H1 (cell line): Measurements from ENCODE around the gene EFHC1. TPM values are rescaled to one million over a fixed set of nuclear protein-coding genes. Genes with fewer than 3 reads are reported as not detected.

Experiments used
- CTCF ChIA-PET: fragments of 300-600 bp; sonication (Branson Sonifier 250); formaldehyde crosslinking; loops from one replicate; lab custom pipeline; 2021; ENCODE audit not compliant: partially characterized antibody; lab: Charles Lee
- POLR2A ChIA-PET: fragments of 300-600 bp; sonication (Branson Sonifier 250); formaldehyde crosslinking; loops from one replicate; lab custom pipeline; 2021; ENCODE audit warnings: inconsistent platforms; ENCODE audit not compliant: partially characterized antibody; lab: Charles Lee
- DNase-seq, 2 experiments: peaks; one replicate each; pipeline versions ENCODE4 v3.0.0 to v3.0.0-alpha.2; 2010 to 2022; ENCODE audit warnings: low spot score in 2 of 2, low read depth in 1 of 2, mixed read lengths in 1 of 2
- FAIRE-seq: peaks from 2 replicates; lab custom pipeline; 2011; peaks lifted over from hg19 to GRCh38; lab: Jason Lieb, UNC
- H2AFZ ChIP-seq: 2 replicates; pipeline ENCODE4 v1.8.1; 2012; ENCODE audit warnings: low read length, inconsistent platforms
- H2AK5ac ChIP-seq: 2 replicates; pipeline ENCODE4 v1.6.1; 2013; ENCODE audit warnings: low read depth, low read length
- H2BK120ac ChIP-seq: replicated peaks from 2 replicates; pipeline ENCODE3; 2013; ENCODE audit warnings: low read depth, low read length, inconsistent platforms
- H2BK12ac ChIP-seq: 2 replicates; pipeline ENCODE4 v1.6.1; 2013; ENCODE audit warnings: low read depth, low read length
- H2BK15ac ChIP-seq: 2 replicates; pipeline ENCODE4 v1.6.1; 2013; ENCODE audit warnings: low read length
- H2BK20ac ChIP-seq: 2 replicates; pipeline ENCODE4 v1.6.1; 2013; ENCODE audit warnings: low read length
- H2BK5ac ChIP-seq: 2 replicates; pipeline ENCODE4 v1.6.1; 2013; ENCODE audit warnings: low read depth, low read length
- H3K14ac ChIP-seq: 2 replicates; pipeline ENCODE4 v1.6.1; 2013; ENCODE audit warnings: inconsistent platforms; ENCODE audit not compliant: insufficient read length
- H3K18ac ChIP-seq: 2 replicates; pipeline ENCODE4 v1.6.1; 2013; ENCODE audit warnings: low read length; ENCODE audit errors: extremely low read depth
- H3K23ac ChIP-seq: 2 replicates; pipeline ENCODE4 v1.6.1; 2013; ENCODE audit warnings: inconsistent platforms; ENCODE audit not compliant: insufficient read length
- H3K23me2 ChIP-seq: 2 replicates; pipeline ENCODE4 v1.6.1; 2013; ENCODE audit warnings: low read depth, low read length
- H3K27ac ChIP-seq: 2 replicates; pipeline ENCODE4 v1.6.1; 2011; ENCODE audit warnings: low read depth, low read length, inconsistent platforms
- H3K27me3 ChIP-seq, 4 experiments: replicated peaks in 1 of 4; 1 replicate in 1 of 4; 2 replicates in 3 of 4; pipeline versions ENCODE4 v1.6.1 to v1.8.1; 2011 to 2013; ENCODE audit warnings: low read length in 3 of 4, mild to moderate bottlenecking in 3 of 4, inconsistent platforms in 2 of 4, mixed read lengths in 2 of 4, moderate library complexity in 1 of 4; ENCODE audit not compliant: control insufficient read depth in 3 of 4, insufficient read depth in 3 of 4; ENCODE audit errors: extremely low read depth in 1 of 4
- H3K36me3 ChIP-seq, 4 experiments: 2 replicates each; pipeline versions ENCODE4 v1.6.1 to v1.8.1; 2011 to 2013; ENCODE audit warnings: mild to moderate bottlenecking in 4 of 4, low read length in 3 of 4, moderate library complexity in 2 of 4, control low read depth in 1 of 4, inconsistent platforms in 1 of 4; ENCODE audit not compliant: insufficient read depth in 4 of 4, control insufficient read depth in 2 of 4
- H3K4ac ChIP-seq: replicated peaks from 2 replicates; pipeline ENCODE3; 2013; ENCODE audit warnings: low read length, low read depth, mixed read lengths, inconsistent platforms; ENCODE audit not compliant: insufficient read length
- H3K4me1 ChIP-seq, 4 experiments: replicated peaks in 1 of 4; 1 replicate in 1 of 4; 2 replicates in 3 of 4; pipeline versions ENCODE4 v1.6.1 to v1.8.1; 2011 to 2013; ENCODE audit warnings: low read length in 3 of 4, inconsistent platforms in 2 of 4, mixed read lengths in 1 of 4; ENCODE audit not compliant: insufficient read depth in 4 of 4, control insufficient read depth in 3 of 4
- H3K4me2 ChIP-seq, 2 experiments: 2 replicates each; pipeline versions ENCODE4 v1.6.1 to v1.8.1; 2011 to 2013; ENCODE audit warnings: low read depth in 2 of 2, low read length in 2 of 2, control low read depth in 1 of 2, inconsistent platforms in 1 of 2, mild to moderate bottlenecking in 1 of 2; ENCODE audit not compliant: insufficient read depth in 1 of 2
- H3K4me3 ChIP-seq, 4 experiments: fragments of 200-600, 300-600 bp in 1 of 4; sonication (generic), shearing (Covaris generic), sonication (Bioruptor Twin) in 1 of 4; 2 replicates each; pipeline versions ENCODE4 v1.5.1 to v1.8.1; 2011 to 2016; ENCODE audit warnings: low read length in 4 of 4, low read depth in 3 of 4, control low read depth in 2 of 4, inconsistent platforms in 2 of 4, mild to moderate bottlenecking in 2 of 4, mixed read lengths in 1 of 4, moderate library complexity in 1 of 4; ENCODE audit not compliant: insufficient read depth in 2 of 4; ENCODE audit errors: extremely low read depth in 1 of 4
- H3K56ac ChIP-seq: replicated peaks from 2 replicates; pipeline ENCODE3; 2013; ENCODE audit warnings: low read depth, mild to moderate bottlenecking, mixed read lengths, low read length, inconsistent platforms; ENCODE audit not compliant: insufficient read length
- H3K79me1 ChIP-seq: 2 replicates; pipeline ENCODE4 v1.6.1; 2013; ENCODE audit warnings: low read depth, low read length, control low read depth
- H3K79me2 ChIP-seq, 2 experiments: 2 replicates each; pipeline versions ENCODE4 v1.6.1 to v1.8.1; 2012 to 2013; ENCODE audit warnings: low read length in 2 of 2, mild to moderate bottlenecking in 2 of 2, inconsistent platforms in 1 of 2; ENCODE audit not compliant: insufficient read depth in 2 of 2, control insufficient read depth in 1 of 2
- H3K9ac ChIP-seq, 4 experiments: replicated peaks in 1 of 4; 1 replicate in 1 of 4; 2 replicates in 3 of 4; pipeline versions ENCODE4 v1.6.1 to v1.8.1; 2011 to 2013; ENCODE audit warnings: low read depth in 3 of 4, low read length in 3 of 4, control low read depth in 2 of 4, mild to moderate bottlenecking in 2 of 4, moderate library complexity in 2 of 4, inconsistent platforms in 1 of 4; ENCODE audit errors: extremely low read depth in 1 of 4
- H3K9me3 ChIP-seq, 2 experiments: 2 replicates each; pipeline versions ENCODE4 v1.6.1 to v1.8.1; 2012 to 2013; ENCODE audit warnings: mild to moderate bottlenecking in 2 of 2, moderate library complexity in 2 of 2, control low read depth in 1 of 2, inconsistent platforms in 1 of 2, low read depth in 1 of 2, low read length in 1 of 2, mixed read lengths in 1 of 2; ENCODE audit not compliant: insufficient read depth in 2 of 2
- H4K20me1 ChIP-seq, 2 experiments: replicated peaks in 1 of 2; 2 replicates each; pipeline versions ENCODE3 to v1.8.1; 2011 to 2013; ENCODE audit warnings: inconsistent platforms in 2 of 2, low read length in 2 of 2, mild to moderate bottlenecking in 1 of 2; ENCODE audit not compliant: insufficient read depth in 2 of 2, control insufficient read depth in 1 of 2
- H4K5ac ChIP-seq: 2 replicates; pipeline ENCODE4 v1.6.1; 2013; ENCODE audit warnings: low read length, low read depth, mixed read lengths, inconsistent platforms; ENCODE audit not compliant: insufficient read length
- H4K8ac ChIP-seq: 2 replicates; pipeline ENCODE4 v1.8.0; 2013; ENCODE audit warnings: mild to moderate bottlenecking, moderate library complexity, low read length, inconsistent platforms; ENCODE audit not compliant: insufficient read depth; ENCODE audit errors: extremely low read depth
- H4K91ac ChIP-seq: replicated peaks from 2 replicates; pipeline ENCODE3; 2013; ENCODE audit warnings: low read length, mixed read lengths, inconsistent platforms; ENCODE audit not compliant: insufficient read length
- EGR1 ChIP-seq: IDR thresholded peaks from 2 replicates; pipeline ENCODE4 v1.6.1; 2011; ENCODE audit warnings: low read depth, low read length, borderline replicate concordance
- MAFK ChIP-seq: IDR thresholded peaks from 2 replicates; pipeline ENCODE4 v1.6.1; 2012; ENCODE audit warnings: low read depth, mild to moderate bottlenecking, improper control_type of control experiment, low read length
- POU5F1 ChIP-seq: IDR thresholded peaks from 2 replicates; pipeline ENCODE4 v1.6.1; 2011; ENCODE audit warnings: low read depth, mild to moderate bottlenecking, low read length, moderate library complexity
- RAD21 ChIP-seq, 2 experiments: IDR thresholded peaks in 1 of 2; conservative IDR thresholded peaks in 1 of 2; 2 replicates each; pipeline ENCODE4 v1.6.1; 2011; ENCODE audit warnings: low read depth in 2 of 2, low read length in 2 of 2, improper control_type of control experiment in 1 of 2, inconsistent platforms in 1 of 2, mild to moderate bottlenecking in 1 of 2, moderate library complexity in 1 of 2
- SIRT6 ChIP-seq: IDR thresholded peaks from one replicate; pipeline ENCODE4 v1.7.1; 2012; ENCODE audit warnings: low read length, inconsistent platforms
- TCF12 ChIP-seq: IDR thresholded peaks from 2 replicates; pipeline ENCODE4 v1.6.1; 2011; ENCODE audit warnings: low read depth, mild to moderate bottlenecking, low read length
- WGBS, 2 experiments: shearing (Covaris generic) in 1 of 2; methylation state at CpG; one replicate each; pipeline versions ENCODE4 v1.1.6 to v1.1.7; 2013 to 2015; ENCODE audit warnings: low lambda C conversion rate in 2 of 2, mixed read lengths in 2 of 2, inconsistent platforms in 1 of 2, low coverage in 1 of 2, missing lambda C conversion rate in 1 of 2; ENCODE audit not compliant: insufficient replicate concordance in 2 of 2, insufficient coverage in 1 of 2, insufficient read length in 1 of 2; ENCODE audit errors: extremely low coverage in 1 of 2, missing lambda C conversion rate in 1 of 2; 5-methylcytosine and 5-hydroxymethylcytosine counted together
- polyA plus RNA-seq, 7 experiments: library from polyadenylated mRNA; depleted of rRNA in 3 of 7; stranded (reverse) in 5 of 7; unstranded in 2 of 7; fragments of >200 nt in 5 of 7; fragments of 200-250 nt in 2 of 7; gene quantifications; 1 replicate in 5 of 7; 2 replicates in 1 of 7; 4 replicates in 1 of 7; pipeline versions ENCODE4 v1.2.1 to v1.2.3, GENCODE V29; 2011 to 2013; ENCODE audit warnings: missing spikeins in 2 of 7, mixed read lengths in 2 of 7
- total RNA-seq: library from RNA; stranded (reverse); fragmentation: NEBNext Ultra II Directional; extraction: Animal tissue kit (Norgen Biotek cat#: 25700); gene quantifications from 2 replicates; pipeline ENCODE4 v1.2.1, GENCODE V29; 2021

EFHC1 gene
- total and polyA plus RNA-seq, 2 of the 8 experiments (the other 6 are each of a cell fraction or from before 2014, with no cell fraction given): 10.5 to 16.4 TPM

- H3K9ac ChIP-seq: no peak overlapping the region
- H2AK5ac ChIP-seq: no peak overlapping the region
- TF ChIP-seq POU5F1 (no peak), EGR1 (no peak), TCF12 (no peak), RAD21 (IDR thresholded peaks at IDR 0.05 in 1 of 2, conservative IDR thresholded peaks at IDR 0.05 in 1 of 2; ENCODE audit: low read depth in 2 of 2, low read length in 2 of 2) (no peak), MAFK (no peak), SIRT6 (no peak)
- 90% methylated on average over 24 of the region's 24 CpGs; no CpG with 5 or more reads in 1 of the 2 experiments for WGBS, 2 experiments
- no peaks in the 10 kb centered on the region for H3K9me3 ChIP-seq
- no peak overlapping the region; the same call in 1 of the 2 replicates for H3K27ac ChIP-seq
- H2BK5ac ChIP-seq: no peak overlapping the region; the same call in 1 of the 2 replicates
- CTCF ChIA-PET: interaction anchor here (0.5 to 1.7 kb wide), 13 partner anchors 10 to 148 kb away, joined by 3 to 8 read pairs (median 3); no protein-coding TSS in a partner anchor
- H4K8ac ChIP-seq: no peak overlapping the region; the same call in 1 of the 2 replicates
- H3K4me3 ChIP-seq: no peak overlapping the region
- POLR2A ChIA-PET: interaction anchor here (1.0 to 1.2 kb wide), 2 partner anchors 83 to 89 kb away, joined by 3 read pairs; no protein-coding TSS in a partner anchor
- no peak overlapping the region for H3K14ac ChIP-seq
- no peak overlapping the region for H4K91ac ChIP-seq
- no peak for DNase-seq
- H2BK15ac ChIP-seq: no peak overlapping the region
- H3K36me3 ChIP-seq: peaks cover 0 to 26% (median 3%) of the 10 kb centered on the region in 4 experiments; a peak in 4 of 8 replicates
- no peak overlapping the region for H2BK120ac ChIP-seq
- no peak overlapping the region for H3K4ac ChIP-seq
- H3K79me2 ChIP-seq: no peaks in the 10 kb centered on the region
- FAIRE-seq: no peak
- no peak overlapping the region for H3K56ac ChIP-seq
- H4K20me1 ChIP-seq: no peaks in the 10 kb centered on the region
- H3K4me2 ChIP-seq: no peak overlapping the region
- H3K23ac ChIP-seq: no peak overlapping the region
- H2AFZ ChIP-seq: no peak overlapping the region
- no peak overlapping the region for H2BK12ac ChIP-seq
- H4K5ac ChIP-seq: no peak overlapping the region
- H2BK20ac ChIP-seq: no peak overlapping the region
- no peaks in the 10 kb centered on the region for H3K27me3 ChIP-seq
- no peaks in the 10 kb centered on the region for H3K79me1 ChIP-seq
- H3K23me2 ChIP-seq: no peaks in the 10 kb centered on the region
- H3K4me1 ChIP-seq: peaks cover 0 to 5% (median 2%) of the 10 kb centered on the region in 4 experiments; a peak in 4 of 7 replicates
- no peak overlapping the region for H3K18ac ChIP-seq
Observed at GRCh38 chr6:52503851-52504781, 84.0 kb downstream of the EFHC1 start.
